ENCODE results near the gene IFI30. TPM values are rescaled to one million over a fixed set of nuclear protein-coding genes. Genes with fewer than 3 reads are reported as not detected.

Gene IFI30
- total RNA-seq, 1 donor from 2014 or later: 0.76 TPM

DNA sequence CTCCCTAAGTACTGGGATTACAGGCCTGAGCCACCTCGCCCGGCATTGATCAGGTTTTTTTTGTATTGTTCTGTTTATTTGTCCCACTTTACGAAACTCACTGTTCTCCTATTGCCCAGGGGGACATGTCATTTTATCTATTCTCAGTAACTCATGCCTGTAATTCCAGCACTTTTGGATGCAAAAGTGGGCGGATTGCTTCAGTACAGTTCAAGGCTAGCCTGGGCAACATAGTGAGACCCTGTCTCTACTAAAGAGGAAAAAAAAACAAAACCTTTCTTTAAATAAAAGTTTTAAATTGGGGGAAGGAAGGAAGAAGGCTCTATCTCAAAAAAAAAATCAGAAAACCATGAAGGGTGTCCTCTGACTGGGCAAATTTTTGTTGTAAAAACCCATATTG is 16.7 kb downstream of the IFI30 start:
- no peaks in the 10 kb centered on the region for H3K36me3 Mint-ChIP-seq (ENCODE audit: unreplicated experiment)
- H3K9me3 Mint-ChIP-seq (ENCODE audit: unreplicated experiment): peaks cover 10% of the 10 kb centered on the region
- TF ChIP-seq, protein P1, sequence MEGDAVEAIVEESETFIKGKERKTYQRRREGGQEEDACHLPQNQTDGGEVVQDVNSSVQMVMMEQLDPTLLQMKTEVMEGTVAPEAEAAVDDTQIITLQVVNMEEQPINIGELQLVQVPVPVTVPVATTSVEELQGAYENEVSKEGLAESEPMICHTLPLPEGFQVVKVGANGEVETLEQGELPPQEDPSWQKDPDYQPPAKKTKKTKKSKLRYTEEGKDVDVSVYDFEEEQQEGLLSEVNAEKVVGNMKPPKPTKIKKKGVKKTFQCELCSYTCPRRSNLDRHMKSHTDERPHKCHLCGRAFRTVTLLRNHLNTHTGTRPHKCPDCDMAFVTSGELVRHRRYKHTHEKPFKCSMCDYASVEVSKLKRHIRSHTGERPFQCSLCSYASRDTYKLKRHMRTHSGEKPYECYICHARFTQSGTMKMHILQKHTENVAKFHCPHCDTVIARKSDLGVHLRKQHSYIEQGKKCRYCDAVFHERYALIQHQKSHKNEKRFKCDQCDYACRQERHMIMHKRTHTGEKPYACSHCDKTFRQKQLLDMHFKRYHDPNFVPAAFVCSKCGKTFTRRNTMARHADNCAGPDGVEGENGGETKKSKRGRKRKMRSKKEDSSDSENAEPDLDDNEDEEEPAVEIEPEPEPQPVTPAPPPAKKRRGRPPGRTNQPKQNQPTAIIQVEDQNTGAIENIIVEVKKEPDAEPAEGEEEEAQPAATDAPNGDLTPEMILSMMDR (IDR thresholded peaks at IDR 0.05; ENCODE audit: partially characterized antibody, unreplicated experiment): no peak
- H3K27ac Mint-ChIP-seq (ENCODE audit: unreplicated experiment): no peak overlapping the region
- H3K4me1 Mint-ChIP-seq (ENCODE audit: low read depth, unreplicated experiment): peaks cover 9% of the 10 kb centered on the region
- DNase-seq: no peak
- peaks cover 6% of the 10 kb centered on the region for H3K27me3 Mint-ChIP-seq (ENCODE audit: unreplicated experiment)
- H3K4me3 Mint-ChIP-seq (ENCODE audit: unreplicated experiment): no peak overlapping the region

DNA sequence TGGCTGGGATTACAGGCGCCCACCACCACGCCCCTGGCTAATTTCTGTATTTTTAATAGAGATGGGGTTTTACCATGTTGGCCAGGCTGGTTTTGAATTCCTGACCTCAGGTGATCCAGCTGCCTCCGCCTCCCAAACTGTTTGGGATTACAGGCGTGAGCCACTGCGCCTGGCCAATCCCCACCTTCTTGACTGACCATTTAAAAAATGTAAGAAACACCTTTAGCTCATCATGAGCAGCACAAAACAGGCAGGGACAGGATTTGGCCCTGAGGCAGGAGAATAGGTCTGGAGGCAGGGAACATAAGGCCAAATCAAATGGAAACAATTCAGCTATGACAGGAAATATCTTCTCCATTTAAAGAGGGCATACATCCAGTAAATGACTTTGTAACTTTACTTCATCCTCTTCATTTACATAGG is 18.0 kb downstream of the IFI30 start:
- peaks cover 9% of the 10 kb centered on the region for H3K4me1 Mint-ChIP-seq (ENCODE audit: low read depth, unreplicated experiment)
- no peaks in the 10 kb centered on the region for H3K36me3 Mint-ChIP-seq (ENCODE audit: unreplicated experiment)
- H3K9me3 Mint-ChIP-seq (ENCODE audit: unreplicated experiment): peaks cover 10% of the 10 kb centered on the region
- DNase-seq: no peak
- peaks cover 6% of the 10 kb centered on the region for H3K27me3 Mint-ChIP-seq (ENCODE audit: unreplicated experiment)
- peak overlapping the region; percentile 86 for H3K27ac Mint-ChIP-seq (ENCODE audit: unreplicated experiment)
- TF ChIP-seq, protein P1 (IDR thresholded peaks at IDR 0.05; ENCODE audit: partially characterized antibody, unreplicated experiment): no peak
- H3K4me3 Mint-ChIP-seq (ENCODE audit: unreplicated experiment): peak overlapping the region; percentile 89

DNA sequence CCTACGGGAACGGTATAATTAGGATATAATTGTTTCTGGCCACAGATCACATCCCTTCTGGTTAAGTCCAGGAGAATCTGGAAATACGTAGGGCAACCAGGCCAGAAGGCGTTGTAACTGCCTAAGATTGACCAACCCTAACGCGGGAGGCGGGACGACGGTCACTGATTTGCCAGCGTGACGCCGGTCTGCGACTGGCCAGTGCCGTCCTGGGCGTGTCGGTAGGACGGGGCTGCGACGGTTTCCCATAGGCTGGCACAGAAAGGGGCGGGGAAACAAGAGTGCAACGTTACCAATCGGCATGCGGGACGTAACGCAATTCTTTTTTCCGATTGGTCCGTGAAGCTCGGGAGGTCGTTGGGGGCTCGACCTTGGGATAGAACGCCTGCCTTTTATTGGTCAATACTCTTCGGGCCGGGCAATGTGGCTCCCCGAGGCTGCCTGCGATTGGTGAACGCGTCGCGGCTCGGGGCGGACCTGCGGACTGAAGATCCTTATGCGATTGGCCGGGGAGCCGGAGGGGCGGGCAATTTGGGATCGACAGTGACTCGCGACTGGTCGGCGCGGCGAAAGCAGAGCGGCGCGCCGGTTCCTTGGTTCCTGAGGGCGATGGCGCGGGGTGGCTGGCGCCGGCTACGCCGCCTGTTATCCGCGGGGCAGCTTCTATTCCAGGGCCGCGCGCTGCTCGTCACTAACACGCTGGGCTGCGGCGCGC is 19.2 kb downstream of the IFI30 start, which contains the start of gene MPV17L2:
Gene MPV17L2, plus strand, starts transcription at position 546 of the 715 bp plus-strand sequence. Its CDS starts 64 bp downstream, at position 610.
- Mint-ChIP-seq H3K9me3 (ENCODE audit: unreplicated experiment) (peaks cover 10% of the 10 kb centered on the region), H3K4me3 (ENCODE audit: unreplicated experiment) (peak within 1 kb of the TSS; percentile 89), H3K27ac (ENCODE audit: unreplicated experiment) (peak within 1 kb of the TSS; percentile 86), H3K4me1 (ENCODE audit: low read depth, unreplicated experiment) (peaks cover 9% of the 10 kb centered on the region), H3K36me3 (ENCODE audit: unreplicated experiment) (no peaks in the 10 kb centered on the region), H3K27me3 (ENCODE audit: unreplicated experiment) (peaks cover 6% of the 10 kb centered on the region)
- TF ChIP-seq, protein P1 (IDR thresholded peaks at IDR 0.05; ENCODE audit: partially characterized antibody, unreplicated experiment): no peak
- DNase-seq: peak; percentile 98

DNA sequence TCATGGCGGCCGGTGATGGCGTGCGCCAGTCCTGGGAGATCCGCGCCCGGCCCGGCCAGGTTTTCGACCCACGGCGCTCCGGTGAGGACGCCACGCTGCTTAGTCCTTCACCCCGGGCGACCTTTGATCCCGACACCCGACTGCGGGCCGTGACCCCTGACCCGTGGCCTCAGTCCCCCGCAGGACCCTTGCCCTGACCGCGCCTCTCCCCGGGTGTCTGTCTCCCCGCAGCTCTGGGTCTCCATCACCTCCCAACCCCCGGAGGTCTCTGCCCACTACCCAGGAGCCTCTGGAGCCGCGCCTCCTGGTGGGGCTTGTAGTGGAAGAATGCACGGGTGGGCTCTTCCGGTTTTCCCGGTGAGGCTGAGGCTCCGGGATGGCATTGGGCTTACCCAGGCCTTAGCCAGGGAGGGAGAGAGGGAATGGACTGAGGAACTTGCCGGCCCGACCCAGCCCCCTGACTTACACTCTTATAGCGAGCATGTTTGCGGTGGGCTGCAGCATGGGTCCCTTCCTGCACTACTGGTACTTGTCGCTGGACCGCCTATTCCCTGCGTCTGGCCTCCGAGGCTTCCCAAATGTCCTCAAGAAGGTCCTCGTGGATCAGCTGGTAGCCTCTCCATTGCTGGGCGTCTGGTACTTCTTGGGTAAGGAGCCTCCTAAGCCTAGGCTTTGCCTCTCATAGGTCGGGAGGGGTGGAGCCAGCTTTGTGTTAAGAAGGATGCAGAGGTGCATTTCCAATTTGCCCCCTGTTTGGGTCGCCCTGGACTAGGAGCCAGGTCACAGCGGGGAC is 20.0 kb downstream of the IFI30 start:
- H3K36me3 Mint-ChIP-seq (ENCODE audit: unreplicated experiment): no peaks in the 10 kb centered on the region
- peaks cover 10% of the 10 kb centered on the region for H3K9me3 Mint-ChIP-seq (ENCODE audit: unreplicated experiment)
- peak overlapping the region; percentile 89 for H3K4me3 Mint-ChIP-seq (ENCODE audit: unreplicated experiment)
- TF ChIP-seq, protein P1 (IDR thresholded peaks at IDR 0.05; ENCODE audit: partially characterized antibody, unreplicated experiment): no peak
- peak; percentile 36 for DNase-seq
- no peak overlapping the region for H3K27ac Mint-ChIP-seq (ENCODE audit: unreplicated experiment)
- H3K27me3 Mint-ChIP-seq (ENCODE audit: unreplicated experiment): peaks cover 6% of the 10 kb centered on the region
- H3K4me1 Mint-ChIP-seq (ENCODE audit: low read depth, unreplicated experiment): peaks cover 9% of the 10 kb centered on the region

DNA sequence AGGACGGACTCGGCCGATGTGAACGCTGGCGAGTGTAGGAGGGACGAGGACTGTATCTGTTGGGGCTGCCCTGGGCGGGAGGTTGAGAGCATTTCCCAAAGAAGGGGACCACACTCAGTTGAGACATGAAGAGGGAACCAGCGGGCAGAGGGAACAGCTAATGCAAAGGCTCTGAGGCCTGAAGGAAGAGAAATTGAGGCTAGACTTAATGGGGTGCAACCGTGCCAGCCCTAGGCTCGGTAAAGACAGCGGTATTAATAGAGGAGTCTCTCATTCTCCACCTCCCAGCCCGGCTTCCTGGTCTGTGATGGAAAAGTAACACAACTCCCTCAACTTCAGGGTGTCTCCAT is 20.5 kb downstream of the IFI30 start:
- H3K36me3 Mint-ChIP-seq (ENCODE audit: unreplicated experiment): no peaks in the 10 kb centered on the region
- H3K27me3 Mint-ChIP-seq (ENCODE audit: unreplicated experiment): peaks cover 6% of the 10 kb centered on the region
- TF ChIP-seq, protein P1 (IDR thresholded peaks at IDR 0.05; ENCODE audit: partially characterized antibody, unreplicated experiment): no peak
- no peak for DNase-seq
- peaks cover 9% of the 10 kb centered on the region for H3K4me1 Mint-ChIP-seq (ENCODE audit: low read depth, unreplicated experiment)
- H3K27ac Mint-ChIP-seq (ENCODE audit: unreplicated experiment): no peak overlapping the region
- peak overlapping the region; percentile 89 for H3K4me3 Mint-ChIP-seq (ENCODE audit: unreplicated experiment)
- peaks cover 8% of the 10 kb centered on the region for H3K9me3 Mint-ChIP-seq (ENCODE audit: unreplicated experiment)

All from glutamatergic neuron (in vitro differentiated cells).